NCI-H1105 (cell line): ENCODE measurements around the gene TTLL9.

Experiments used
- DNase-seq: peaks from one replicate; lab custom pipeline; 2025; lab: John Stamatoyannopoulos, UW

TTLL9 gene

GRCh38 chr20:31979713-31980426 is 109.4 kb downstream of the TTLL9 start:
- DNase-seq, result no peak

GRCh38 chr20:31981784-31982183 is 111.3 kb downstream of the TTLL9 start:
- no peak for DNase-seq

- DNase-seq, result no peak
These were observed 114.6 kb downstream of the TTLL9 start for GRCh38 chr20:31984981-31985471.

GRCh38 chr20:31987744-31988143 is 117.3 kb downstream of the TTLL9 start:
- DNase-seq, result no peak

GRCh38 chr20:31988430-31989015 is 118.1 kb downstream of the TTLL9 start:
- no peak for DNase-seq

- DNase-seq, result no peak
These were observed 118.7 kb downstream of the TTLL9 start for GRCh38 chr20:31989030-31989645.

GRCh38 chr20:31990641-31991338 is 120.4 kb downstream of the TTLL9 start:
- peak; percentile 61 for DNase-seq

- DNase-seq, result no peak
These were observed 120.9 kb downstream of the TTLL9 start for GRCh38 chr20:31991339-31991705.

GRCh38 chr20:31992086-31992485 is 121.7 kb downstream of the TTLL9 start:
- no peak for DNase-seq
